ENCODE results near the gene MTMR12. TPM values are rescaled to one million over a fixed set of nuclear protein-coding genes. Genes with fewer than 3 reads are reported as not detected.
A peak's percentile ranks its signal among the peaks of the same experiment; 100 is the strongest.
"Not testable (repeated sequence)": the region's sequence is repeated elsewhere in the genome, so short reads cannot be mapped to it uniquely, and the experiment has no call there.

The MTMR12 gene
- polyA plus RNA-seq, 3 donors from 2014 or later, result 17.2 to 30.5 (median 20.3) TPM

DNA sequence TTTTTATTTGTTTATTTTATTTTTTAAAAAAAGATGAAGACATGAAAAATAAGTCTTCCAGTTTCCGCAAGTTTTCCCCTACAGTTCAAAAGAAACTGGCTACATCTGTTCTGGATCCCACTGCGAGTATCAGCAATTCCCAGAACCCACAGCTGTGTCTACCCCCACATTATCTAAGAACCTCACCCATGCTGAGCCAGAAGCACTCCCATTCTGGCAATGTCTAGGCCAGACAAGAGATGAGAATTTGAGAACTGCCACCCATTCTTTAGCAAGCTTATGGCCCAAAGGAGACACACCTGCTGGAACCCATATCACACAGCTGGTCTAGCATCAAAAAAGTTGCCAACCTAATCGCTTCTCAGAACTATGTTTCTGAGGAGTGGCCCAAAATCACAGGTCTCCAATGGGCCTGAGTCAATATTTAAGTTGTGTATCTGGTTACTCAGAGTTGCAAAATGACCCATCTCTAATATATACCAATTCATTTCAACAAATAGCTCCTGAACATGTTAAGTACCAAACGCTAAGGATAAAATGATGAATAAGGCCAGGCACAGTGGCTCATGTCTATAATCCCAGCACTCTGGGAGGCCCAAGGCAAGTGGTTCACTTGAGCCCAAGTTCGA is 27.1 kb downstream of the MTMR12 start:
- Mint-ChIP-seq H3K9me3 (no peaks in the 10 kb centered on the region), H3K4me3 (no peak overlapping the region), H3K36me3 (peaks cover 0 to 8% (median 3%) of the 10 kb centered on the region in 3 donors), H3K27ac (peak overlapping the region in 3 of 6 donors; percentile 43 to 60 (median 47)), H3K27me3 (ENCODE audit: low read depth in 3 of 3) (peaks cover 0 to 6% (median 2%) of the 10 kb centered on the region in 3 donors), H3K4me1 (peaks cover 69 to 85% of the 10 kb centered on the region in 2 donors)
- no peak for DNase-seq

DNA sequence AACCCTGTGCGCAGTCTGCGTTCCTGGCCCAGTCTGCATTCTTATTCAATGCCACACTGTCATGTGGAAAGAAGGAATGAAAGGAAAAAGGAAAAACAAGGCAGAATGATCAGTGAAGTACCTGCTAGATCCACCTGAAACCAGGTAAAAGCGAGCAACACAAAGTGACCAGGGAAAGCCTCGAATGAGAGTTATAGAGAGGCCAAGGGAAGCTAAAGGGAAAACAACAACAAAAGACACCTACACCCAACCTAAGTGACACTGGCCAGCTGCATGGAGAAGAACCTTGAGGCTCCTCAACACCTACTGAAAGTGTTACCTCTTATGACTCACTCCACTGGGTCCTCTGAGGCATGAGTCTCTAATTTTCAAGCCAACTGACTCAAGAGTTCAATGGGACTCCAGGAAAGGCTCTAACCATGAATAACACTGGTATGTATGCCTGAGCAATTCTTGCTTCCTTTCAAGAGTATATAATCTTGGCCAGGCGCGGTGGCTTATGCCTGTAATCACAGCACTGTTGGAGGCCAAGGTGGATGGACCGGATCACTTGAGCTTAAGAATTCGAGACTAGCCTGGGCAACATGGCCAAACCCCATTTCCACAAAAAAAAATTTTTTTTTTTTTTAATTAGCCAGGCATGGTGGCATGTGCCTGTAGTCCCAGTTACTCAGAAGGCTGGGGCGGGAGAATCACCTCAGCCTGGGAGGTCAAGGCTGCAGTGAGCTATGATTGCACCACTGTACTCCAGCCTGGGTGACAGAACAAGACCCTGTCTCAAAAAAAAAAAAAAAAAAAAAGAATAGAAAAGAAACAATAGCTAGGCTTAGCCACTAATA is 29.0 kb downstream of the MTMR12 start:
- DNase-seq, result peak; percentile 33 to 52 (median 47)
- Mint-ChIP-seq H3K36me3 (peaks cover 0 to 9% (median 3%) of the 10 kb centered on the region in 3 donors), H3K27ac (peak overlapping the region; percentile 67 to 88 (median 79)), H3K27me3 (ENCODE audit: low read depth in 3 of 3) (peaks cover 0 to 6% (median 2%) of the 10 kb centered on the region in 3 donors), H3K4me1 (peaks cover 71 to 84% of the 10 kb centered on the region in 2 donors), H3K4me3 (peak overlapping the region; percentile 5 to 62 (median 38)), H3K9me3 (no peaks in the 10 kb centered on the region)

DNA sequence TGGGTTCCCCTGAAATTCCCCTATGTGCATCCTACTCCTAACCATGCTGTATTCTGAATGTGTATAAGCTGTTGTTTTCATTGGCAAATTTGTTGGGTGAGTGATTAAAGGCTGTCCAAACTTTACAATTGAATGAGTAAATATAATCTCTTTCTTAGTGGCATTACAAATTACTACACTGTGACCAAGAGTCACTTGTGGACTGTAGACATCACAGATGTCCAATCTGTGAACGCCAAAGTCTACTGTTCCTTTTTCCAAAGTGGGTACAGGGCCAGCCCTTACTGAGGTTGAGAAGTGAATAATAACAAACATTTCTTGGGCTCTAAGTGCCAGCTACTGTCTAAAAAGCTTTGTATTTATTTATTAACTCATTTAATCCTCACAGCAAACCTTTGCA is 29.7 kb downstream of the MTMR12 start:
- Mint-ChIP-seq H3K4me1 (peaks cover 73 to 84% of the 10 kb centered on the region in 2 donors), H3K9me3 (no peaks in the 10 kb centered on the region), H3K4me3 (peak overlapping the region in 1 of 5 donors; percentile 8), H3K36me3 (peaks cover 0 to 9% (median 3%) of the 10 kb centered on the region in 3 donors), H3K27me3 (ENCODE audit: low read depth in 3 of 3) (peaks cover 0 to 9% (median 2%) of the 10 kb centered on the region in 3 donors), H3K27ac (peak overlapping the region; percentile 67 to 88 (median 79))
- no peak for DNase-seq

DNA sequence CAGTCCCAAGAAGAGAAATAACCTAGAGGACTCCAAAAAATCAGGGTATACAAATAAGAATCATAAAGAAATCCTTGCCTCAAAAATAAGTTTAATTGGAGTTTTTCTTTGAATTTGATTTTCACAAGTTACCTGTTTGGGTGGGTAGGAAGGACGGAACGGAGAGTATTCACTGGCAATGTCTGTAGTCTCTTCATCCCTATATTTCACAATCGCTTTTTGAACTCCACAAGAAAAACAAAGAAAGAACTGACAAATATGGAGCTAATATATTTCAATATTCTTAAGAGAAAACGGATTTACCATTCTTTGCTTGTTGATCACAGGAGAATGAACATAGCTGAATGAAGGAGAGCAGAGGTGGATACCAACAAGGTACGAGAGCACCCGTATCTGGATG is 30.1 kb downstream of the MTMR12 start:
- Mint-ChIP-seq H3K36me3 (peaks cover 0 to 9% (median 3%) of the 10 kb centered on the region in 3 donors), H3K4me1 (peaks cover 78 to 84% of the 10 kb centered on the region in 2 donors), H3K9me3 (no peaks in the 10 kb centered on the region), H3K27ac (peak overlapping the region in 5 of 6 donors; percentile 58 to 82 (median 72)), H3K27me3 (ENCODE audit: low read depth in 3 of 3) (peaks cover 0 to 9% (median 2%) of the 10 kb centered on the region in 3 donors), H3K4me3 (peak overlapping the region in 2 of 5 donors; percentile 8 to 26)
- no peak for DNase-seq

DNA sequence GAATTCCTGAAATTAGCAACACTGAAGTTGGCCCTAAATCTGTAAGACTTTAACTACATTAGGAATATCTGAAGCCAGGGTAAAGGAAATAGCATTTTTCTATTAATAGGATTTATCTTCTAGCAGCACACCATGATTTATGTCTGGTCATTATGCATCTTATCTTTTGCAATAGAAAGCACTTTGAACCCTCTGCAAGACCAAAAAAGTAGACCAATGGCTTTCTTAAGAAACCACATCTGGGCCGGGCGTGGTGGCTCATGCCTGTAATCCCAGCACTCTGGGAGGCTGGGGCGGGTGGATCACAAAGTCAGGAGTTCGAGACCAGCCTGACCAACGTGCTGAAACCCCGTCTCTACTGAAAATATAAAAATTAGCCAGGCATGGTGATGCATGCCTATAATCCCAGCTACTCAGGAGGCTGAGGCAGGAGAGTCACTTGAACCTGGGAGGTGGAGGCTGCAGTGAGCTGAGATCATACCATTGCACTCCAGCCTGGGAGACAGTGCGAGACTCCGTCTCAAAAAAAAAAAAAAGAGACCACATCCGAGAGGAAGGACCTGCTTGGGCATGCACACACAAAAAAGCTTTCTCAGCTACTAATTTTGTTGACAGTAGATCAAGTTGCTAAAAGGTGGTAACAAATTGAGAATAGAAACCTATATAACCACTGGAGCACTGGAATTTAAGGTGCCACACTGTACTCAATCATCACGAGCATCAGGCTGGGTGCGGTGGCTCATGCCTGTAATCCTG is 31.2 kb downstream of the MTMR12 start:
- H3K27me3 Mint-ChIP-seq (ENCODE audit: low read depth in 3 of 3); H3K36me3 Mint-ChIP-seq; H3K9me3 Mint-ChIP-seq; DNase-seq: not testable (repeated sequence)
- Mint-ChIP-seq H3K4me3 (peak overlapping the region; percentile 51 to 87 (median 76)), H3K4me1 (peaks cover 77 to 83% of the 10 kb centered on the region in 2 donors), H3K27ac (peak overlapping the region; percentile 89 to 97 (median 94))

DNA sequence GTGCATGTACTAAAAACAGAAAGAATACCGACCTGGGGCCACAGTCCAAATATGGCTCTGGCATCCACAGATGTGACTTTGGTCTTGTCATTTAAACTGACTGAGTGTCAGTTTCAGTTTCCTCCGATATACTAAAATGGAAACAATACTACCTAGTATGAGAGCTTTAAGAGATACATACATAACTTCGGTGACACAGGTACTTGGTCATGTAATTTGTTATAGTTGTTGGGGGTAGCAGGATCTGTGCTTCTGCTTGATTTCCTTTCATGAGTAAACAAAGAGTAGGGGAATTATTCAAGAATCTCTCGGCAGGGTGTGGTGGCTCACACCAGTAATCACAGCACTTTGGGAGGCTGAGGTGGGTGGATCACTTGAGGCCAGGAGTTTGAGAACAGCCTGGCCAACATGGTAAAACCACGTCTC is 32.1 kb downstream of the MTMR12 start:
- peaks cover 0 to 9% (median 3%) of the 10 kb centered on the region in 3 donors for H3K36me3 Mint-ChIP-seq
- DNase-seq, result peak; percentile 13 to 28 (median 26)
- peak overlapping the region; percentile 91 to 97 (median 95) for H3K27ac Mint-ChIP-seq
- peaks cover 2 to 9% (median 3%) of the 10 kb centered on the region in 3 donors for H3K27me3 Mint-ChIP-seq (ENCODE audit: low read depth in 3 of 3)
- H3K4me1 Mint-ChIP-seq, result peaks cover 82 to 90% of the 10 kb centered on the region in 2 donors
- H3K9me3 Mint-ChIP-seq, result no peaks in the 10 kb centered on the region
- H3K4me3 Mint-ChIP-seq, result peak overlapping the region; percentile 73 to 87 (median 80)

DNA sequence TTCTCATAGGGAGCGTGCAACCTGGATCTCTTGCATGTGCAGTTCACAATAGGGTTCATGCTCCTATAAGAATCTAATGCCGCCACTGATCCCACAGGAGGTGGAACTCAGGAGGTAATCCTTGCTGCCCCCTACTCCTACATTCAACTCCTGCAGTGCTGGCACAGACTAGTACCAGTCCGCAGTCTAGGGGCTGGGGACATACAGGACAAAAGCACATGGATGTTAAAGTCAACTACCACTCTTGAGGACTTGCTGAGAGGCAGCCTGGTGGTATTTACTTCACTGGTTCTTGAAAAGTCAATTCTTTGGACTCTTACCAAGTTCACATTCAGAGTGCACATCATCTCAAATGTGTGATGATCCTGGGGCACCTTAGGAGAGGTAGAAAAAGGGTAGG is 33.0 kb downstream of the MTMR12 start:
- DNase-seq, result no peak
- peak overlapping the region; percentile 35 to 85 (median 42) for H3K4me3 Mint-ChIP-seq
- peak overlapping the region; percentile 88 to 97 (median 94) for H3K27ac Mint-ChIP-seq

DNA sequence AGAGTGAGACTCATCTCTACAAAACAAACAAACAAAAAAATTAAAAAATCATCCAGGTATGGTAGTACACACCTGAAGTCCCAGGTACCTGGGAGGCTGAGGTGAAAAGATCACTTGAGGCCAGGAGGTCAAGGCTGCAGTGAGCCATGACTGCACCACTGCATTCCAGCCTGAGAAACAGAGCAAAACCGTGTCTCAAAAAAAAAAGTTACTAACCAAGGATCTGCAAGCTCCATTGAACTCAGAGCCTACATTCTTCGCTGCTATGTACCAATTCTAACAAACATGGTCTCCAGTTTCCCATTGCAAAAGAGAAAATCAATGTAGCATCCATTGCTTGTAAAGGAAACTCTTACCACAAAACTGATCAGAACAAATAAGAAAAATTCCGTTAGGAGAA is 33.5 kb downstream of the MTMR12 start:
- H3K4me3 Mint-ChIP-seq, result peak overlapping the region in 1 of 5 donors; percentile 42
- H3K4me1 Mint-ChIP-seq, result peaks cover 86 to 88% of the 10 kb centered on the region in 2 donors
- H3K27ac Mint-ChIP-seq, result peak overlapping the region; percentile 55 to 97 (median 92)
- H3K27me3 Mint-ChIP-seq (ENCODE audit: low read depth in 3 of 3), result peaks cover 2 to 9% (median 3%) of the 10 kb centered on the region in 3 donors
- H3K9me3 Mint-ChIP-seq, result no peaks in the 10 kb centered on the region
- DNase-seq, result no peak
- peaks cover 0 to 10% (median 10%) of the 10 kb centered on the region in 3 donors for H3K36me3 Mint-ChIP-seq

More for the DNA sequence above, 33.0 kb downstream of the MTMR12 start:
- H3K4me1 Mint-ChIP-seq, result peaks cover 87 to 93% of the 10 kb centered on the region in 2 donors
- peaks cover 0 to 9% (median 9%) of the 10 kb centered on the region in 3 donors for H3K36me3 Mint-ChIP-seq
- peaks cover 2 to 9% (median 3%) of the 10 kb centered on the region in 3 donors for H3K27me3 Mint-ChIP-seq (ENCODE audit: low read depth in 3 of 3)
- H3K9me3 Mint-ChIP-seq, result no peaks in the 10 kb centered on the region

DNA sequence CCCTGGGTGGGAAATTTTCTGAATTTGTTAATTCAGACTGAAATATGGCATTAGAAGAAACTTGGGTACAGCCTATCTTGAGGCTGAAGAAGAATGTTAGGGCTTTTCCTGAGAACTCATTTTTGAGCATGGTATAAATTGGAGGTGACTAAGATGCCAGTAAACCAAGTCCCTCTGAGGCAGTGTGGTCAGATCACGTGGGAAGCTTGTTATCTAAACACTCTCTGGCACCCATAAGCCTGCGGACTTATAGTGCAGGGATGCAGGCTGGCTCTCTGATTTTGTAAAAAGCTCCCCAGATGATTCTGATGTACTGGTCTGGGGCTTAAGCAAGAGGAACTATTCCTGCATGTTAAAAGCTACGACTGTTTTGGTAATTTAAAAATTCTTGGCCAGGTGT is 34.3 kb downstream of the MTMR12 start:
- no peaks in the 10 kb centered on the region for H3K9me3 Mint-ChIP-seq
- DNase-seq, result peak; percentile 23 to 43 (median 29)
- H3K27ac Mint-ChIP-seq, result peak overlapping the region; percentile 60 to 93 (median 78)
- H3K36me3 Mint-ChIP-seq, result peaks cover 0 to 18% (median 17%) of the 10 kb centered on the region in 3 donors
- H3K4me1 Mint-ChIP-seq, result peaks cover 87 to 89% of the 10 kb centered on the region in 2 donors
- H3K27me3 Mint-ChIP-seq (ENCODE audit: low read depth in 3 of 3), result peaks cover 2 to 9% (median 3%) of the 10 kb centered on the region in 3 donors
- H3K4me3 Mint-ChIP-seq, result peak overlapping the region; percentile 27 to 63 (median 50)

DNA sequence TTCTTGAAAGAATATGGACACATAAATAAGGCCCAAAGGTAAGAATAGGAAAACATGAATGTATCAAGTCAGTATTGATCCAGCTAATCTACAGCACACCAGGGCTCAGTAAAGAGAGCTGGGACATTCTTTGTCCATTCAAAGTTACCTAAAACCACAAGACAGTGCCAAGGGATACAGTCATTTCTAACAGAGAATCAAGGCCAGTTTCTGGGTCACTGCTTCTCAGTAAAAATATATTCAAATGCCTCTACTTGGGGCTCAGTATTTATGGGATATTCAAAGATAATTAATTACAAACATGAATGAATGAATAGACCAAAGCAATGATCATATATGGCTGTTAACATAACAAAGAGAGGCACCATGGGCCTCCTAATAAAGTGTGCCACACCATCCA is 34.9 kb downstream of the MTMR12 start:
- Mint-ChIP-seq H3K36me3 (peaks cover 2 to 22% (median 21%) of the 10 kb centered on the region in 3 donors), H3K27me3 (ENCODE audit: low read depth in 3 of 3) (peaks cover 2 to 9% (median 3%) of the 10 kb centered on the region in 3 donors), H3K4me1 (peaks cover 84 to 85% of the 10 kb centered on the region in 2 donors), H3K4me3 (peak overlapping the region; percentile 27 to 63 (median 43)), H3K27ac (peak overlapping the region; percentile 60 to 93 (median 78)), H3K9me3 (no peaks in the 10 kb centered on the region)
- no peak for DNase-seq

DNA sequence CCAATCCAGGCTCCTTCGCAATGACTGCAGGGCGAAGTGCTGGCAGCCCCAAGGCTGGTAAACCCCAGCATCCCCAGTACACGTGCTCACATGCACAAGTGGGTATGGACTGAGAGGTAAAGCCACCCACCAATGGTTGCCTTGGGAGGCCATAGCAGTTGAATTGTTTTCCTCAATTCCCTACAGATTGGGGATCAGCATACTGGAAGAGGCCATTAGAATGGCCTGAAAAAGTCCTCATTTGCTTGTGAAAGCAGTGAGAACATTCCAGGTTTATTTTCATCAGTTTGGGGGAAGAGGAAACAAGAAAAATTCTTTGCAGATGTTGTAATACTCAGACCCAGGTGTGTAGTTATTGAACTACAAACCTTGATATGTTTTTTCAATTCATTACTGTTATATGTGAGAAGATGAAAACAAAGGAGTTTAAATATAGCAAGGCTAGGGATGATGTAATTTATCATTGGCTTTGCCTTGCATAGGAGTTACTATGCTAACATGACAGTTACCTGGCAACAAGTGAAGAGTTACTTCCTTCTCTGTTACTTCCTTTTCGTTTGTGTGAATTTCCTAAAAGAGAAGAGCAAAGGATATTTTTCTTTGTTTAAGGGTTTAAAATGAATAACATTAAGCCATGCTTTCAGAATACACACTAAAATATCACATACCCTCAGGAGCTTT is 36.4 kb downstream of the MTMR12 start:
- peaks cover 72 to 78% of the 10 kb centered on the region in 2 donors for H3K4me1 Mint-ChIP-seq
- H3K36me3 Mint-ChIP-seq, result peaks cover 6 to 26% (median 23%) of the 10 kb centered on the region in 3 donors
- H3K9me3 Mint-ChIP-seq, result no peaks in the 10 kb centered on the region
- H3K27me3 Mint-ChIP-seq (ENCODE audit: low read depth in 3 of 3), result peaks cover 0 to 6% (median 3%) of the 10 kb centered on the region in 3 donors
- DNase-seq, result peak; percentile 21 to 32 (median 23)
- peak overlapping the region; percentile 74 to 89 (median 87) for H3K27ac Mint-ChIP-seq
- H3K4me3 Mint-ChIP-seq, result peak overlapping the region in 4 of 5 donors; percentile 42 to 67 (median 58)

DNA sequence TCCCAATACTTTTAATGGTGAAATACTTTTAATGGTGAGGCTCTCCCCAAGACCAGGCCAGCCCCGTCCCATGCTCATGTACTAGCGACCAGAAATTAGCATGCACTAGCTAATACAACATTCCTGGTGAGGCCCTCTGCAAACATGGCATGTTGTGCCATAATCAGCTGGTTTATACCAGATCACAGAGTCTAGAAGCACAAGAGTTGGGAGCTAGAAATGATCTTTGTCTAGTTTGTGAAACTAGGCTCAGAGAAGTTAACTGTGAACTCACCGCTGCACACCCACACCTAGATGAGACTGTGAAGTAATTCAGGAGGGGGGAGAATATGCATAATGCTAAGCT is 37.4 kb downstream of the MTMR12 start:
- Mint-ChIP-seq H3K36me3 (peaks cover 14 to 33% (median 24%) of the 10 kb centered on the region in 3 donors), H3K4me1 (peaks cover 63 to 68% of the 10 kb centered on the region in 2 donors), H3K27me3 (ENCODE audit: low read depth in 3 of 3) (peaks cover 0 to 3% (median 3%) of the 10 kb centered on the region in 3 donors), H3K4me3 (no peak overlapping the region), H3K9me3 (no peaks in the 10 kb centered on the region), H3K27ac (peak overlapping the region in 4 of 6 donors; percentile 52 to 77 (median 64))
- DNase-seq, result no peak
